SKM-1 (cell line): ENCODE measurements around the gene KIT.

Experiments used
- DNase-seq: peaks from one replicate; lab custom pipeline; 2025; ENCODE audit not compliant: unreplicated experiment; lab: John Stamatoyannopoulos, UW

KIT gene

DNA sequence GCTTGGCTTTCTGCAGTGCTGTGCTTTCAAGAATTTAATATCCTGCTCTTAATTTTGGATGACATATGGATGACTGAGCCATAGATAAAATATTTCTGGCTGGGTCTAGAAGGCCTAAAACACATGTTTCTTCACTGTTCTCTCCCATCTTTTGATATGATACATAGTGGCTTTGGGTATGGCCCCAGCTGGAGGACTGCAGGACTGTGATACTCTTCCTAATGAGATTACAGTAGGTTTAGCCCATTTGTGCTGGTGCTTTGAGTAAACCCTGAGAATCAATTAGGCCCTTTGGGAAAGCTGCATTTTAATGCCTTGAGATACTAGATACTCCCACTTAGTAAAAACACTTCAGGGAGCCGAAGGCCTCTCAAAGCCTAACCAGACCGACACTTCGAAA, 38.0 kb downstream of the KIT start:
- no peak for DNase-seq

DNA sequence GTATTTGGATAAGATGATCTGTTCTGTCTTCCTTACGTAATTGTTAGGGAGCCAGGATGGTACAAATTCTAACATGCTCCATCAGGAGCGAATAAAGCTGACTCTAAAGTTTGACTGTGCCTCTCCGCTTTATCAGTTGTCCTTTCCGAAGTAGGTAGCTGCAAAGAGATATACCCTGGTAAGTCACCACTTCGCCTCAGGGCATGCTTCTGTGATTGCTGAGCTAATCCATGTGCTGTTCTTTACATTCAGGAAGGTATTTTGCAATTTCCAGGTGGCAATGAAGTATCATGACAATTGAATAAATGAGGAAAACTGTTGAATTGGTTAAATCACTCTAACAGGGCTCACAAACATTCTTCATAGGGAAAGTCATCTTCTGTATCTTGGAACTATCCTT, 38.9 kb downstream of the KIT start:
- DNase-seq, result no peak

DNA sequence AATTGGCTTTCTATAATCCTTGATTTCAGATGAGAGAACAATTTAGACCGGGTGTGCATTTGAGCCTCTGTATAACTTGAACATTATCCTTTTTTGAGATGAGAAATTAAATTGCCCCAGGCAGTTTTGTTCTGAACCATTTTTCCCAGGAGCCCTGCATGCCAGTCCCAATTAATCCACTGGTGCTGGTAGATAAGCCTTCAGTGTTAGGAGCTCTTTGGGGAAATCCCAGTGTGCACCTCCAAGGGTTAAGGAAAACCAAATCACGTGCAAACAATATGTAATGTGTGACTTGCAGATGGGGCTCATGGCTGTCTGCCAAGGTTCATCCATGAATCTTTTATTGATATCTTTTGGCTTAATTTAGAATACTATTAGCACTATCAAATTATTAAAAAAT, 43.2 kb downstream of the KIT start:
- DNase-seq, result no peak

DNA sequence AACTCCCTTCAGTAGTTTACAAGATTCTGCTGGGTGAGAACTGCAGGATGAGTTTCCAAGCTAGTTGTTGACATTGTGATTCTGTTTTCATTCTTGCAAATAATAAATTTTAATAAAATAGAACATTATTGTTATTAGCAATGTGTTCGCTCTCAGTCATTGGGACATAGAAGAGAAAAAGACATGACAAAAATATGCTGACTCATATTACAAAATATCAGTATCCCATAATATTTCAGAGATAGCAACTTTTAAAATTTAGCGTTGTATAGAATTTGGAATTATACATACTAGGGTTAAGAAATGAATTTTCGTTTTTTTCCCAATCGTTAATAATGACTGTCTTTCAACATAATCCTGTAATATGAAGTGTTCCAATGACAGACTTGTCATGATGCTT, 45.4 kb downstream of the KIT start:
- no peak for DNase-seq

DNA sequence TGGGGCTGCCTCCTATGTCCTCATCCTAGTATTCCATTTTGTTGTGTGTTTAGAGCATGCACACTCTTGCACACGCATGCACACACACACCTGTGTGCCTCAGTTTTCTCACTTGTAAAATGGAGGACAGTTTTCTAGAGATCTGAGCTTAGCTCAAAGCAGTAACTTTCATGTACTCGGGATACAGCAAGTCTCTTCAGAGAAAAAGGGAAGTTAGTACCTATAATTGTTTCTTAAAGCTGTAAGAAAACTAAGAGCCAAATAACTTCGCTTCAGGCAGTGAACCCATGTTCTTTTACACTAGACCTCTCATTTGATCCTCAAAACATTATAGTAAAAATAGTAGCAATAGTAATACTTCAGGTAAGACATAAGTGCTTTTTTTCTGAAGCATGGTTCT, 49.6 kb downstream of the KIT start:
- DNase-seq, result no peak

DNA sequence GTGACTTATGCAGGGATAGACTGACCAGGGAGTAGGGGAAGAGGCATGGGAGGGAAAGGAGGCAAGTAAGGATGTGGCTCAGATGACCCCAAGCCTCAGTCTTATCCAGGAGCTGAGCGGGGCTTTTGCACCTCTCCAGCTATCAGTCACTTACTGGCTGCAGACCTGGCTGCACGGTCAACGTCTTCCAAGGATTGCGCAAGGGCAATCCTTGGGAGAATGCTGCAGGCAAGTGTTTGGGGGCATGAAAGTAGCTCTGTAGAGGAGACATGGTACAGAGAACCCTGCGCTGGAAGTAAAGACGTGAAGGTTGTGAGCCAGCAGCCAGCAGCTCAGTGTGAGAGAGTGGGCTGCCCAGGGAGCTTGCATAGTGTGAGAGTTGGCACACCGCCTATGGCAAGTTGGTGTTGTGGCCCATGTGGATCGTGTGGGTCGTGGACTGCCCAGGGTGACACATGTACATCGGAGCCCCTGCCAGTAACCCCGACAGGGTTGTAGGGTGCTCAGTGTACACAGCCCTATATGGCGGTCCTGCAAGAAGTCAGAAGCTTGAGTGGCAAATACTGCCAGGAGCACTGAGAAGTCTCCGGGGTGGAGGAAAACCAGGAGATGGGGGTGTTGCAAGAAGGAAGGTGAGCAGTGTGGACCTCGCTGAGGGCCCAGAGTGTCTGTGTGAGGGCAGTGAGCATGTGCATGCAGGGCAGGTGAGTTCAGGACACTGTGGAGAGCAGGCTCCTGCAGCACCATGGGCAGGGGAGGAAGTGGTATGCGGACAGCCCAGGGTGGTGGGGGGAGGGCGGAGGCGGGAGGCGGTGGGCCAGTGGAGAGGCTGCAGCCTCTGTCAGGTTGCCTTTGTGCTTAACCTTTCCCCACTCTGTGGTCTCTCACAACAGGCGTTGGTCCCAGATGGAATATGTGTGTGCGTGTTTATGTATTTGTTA, 50.9 kb downstream of the KIT start:
- DNase-seq, result no peak

DNA sequence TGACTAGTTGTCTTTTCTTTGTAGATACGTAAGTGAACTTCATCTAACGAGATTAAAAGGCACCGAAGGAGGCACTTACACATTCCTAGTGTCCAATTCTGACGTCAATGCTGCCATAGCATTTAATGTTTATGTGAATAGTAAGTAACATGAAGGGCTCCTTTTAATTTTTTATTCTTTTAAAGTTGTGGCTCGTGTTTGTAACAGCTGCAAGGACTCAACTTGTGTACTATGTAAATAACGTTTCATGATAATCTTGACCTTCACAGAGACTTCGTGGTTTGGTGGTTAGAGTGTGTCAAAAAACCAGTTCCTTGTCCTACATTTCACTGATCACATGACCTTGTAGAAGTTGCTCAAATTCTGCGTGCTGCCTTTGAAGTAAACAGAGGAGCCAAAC, 51.6 kb downstream of the KIT start:
- no peak for DNase-seq

DNA sequence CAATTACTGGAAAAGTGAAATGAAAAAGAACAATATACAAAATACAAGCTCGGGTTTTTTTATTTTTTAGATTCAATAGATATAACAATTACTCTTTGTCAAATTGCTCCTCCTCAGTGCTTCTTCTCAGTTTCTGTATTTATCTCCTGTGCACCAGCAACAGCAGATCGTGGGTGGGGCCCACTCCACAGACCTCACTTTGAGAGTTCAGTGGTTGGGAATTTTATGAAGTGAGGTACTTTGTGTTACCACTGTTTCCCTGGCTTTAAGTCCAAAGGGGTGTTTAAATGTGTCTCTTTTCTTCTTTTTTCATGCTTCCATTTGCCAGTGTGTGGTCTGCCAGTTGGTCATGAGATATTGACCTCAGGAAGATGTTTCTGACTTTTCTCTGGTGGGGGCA, 54.4 kb downstream of the KIT start:
- DNase-seq, result no peak

DNA sequence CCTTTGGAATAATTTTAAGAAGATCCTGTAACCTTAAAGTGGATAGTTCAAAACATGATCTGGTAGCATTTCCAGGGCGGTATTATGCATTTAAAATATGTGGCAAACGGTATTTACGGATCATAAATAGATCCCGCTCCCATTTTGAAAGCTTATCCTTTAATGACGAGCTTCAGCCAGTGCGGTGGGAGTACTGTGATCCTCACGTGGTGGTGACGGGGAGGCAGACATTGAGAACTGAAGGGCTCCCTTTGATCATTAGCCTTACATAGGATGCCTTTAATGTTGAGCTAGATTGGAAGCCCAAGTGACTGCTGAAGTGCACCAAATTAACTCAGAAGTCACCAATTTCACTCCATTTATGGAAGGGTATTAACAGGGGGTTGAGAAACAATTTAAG, 56.9 kb downstream of the KIT start:
- DNase-seq, result no peak

DNA sequence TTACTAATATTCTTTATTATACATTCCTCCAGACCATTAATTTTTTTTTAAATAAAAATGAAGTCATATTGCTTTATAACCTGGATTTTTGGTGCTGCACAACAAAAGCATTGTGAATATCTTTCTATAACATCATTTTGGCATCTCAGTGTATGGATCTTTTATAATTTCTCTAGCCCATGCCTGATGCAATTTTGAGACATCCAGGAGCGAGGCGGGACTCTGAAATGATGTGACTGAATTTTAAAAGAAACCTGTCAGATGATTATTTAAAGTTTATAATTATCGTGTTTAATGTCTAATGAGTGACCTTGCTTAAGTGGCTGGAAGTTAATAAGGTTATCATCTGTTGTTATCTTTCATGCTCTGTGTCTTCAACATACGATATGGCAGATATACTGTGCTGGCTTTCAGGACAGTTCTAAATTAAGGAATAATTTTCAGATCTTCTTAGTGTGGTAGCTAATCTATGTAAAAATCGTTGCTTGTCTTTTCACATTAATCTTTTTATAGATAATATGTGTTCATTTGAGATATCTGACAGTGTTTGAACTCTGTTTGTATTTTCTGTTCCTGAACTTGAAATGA, 58.8 kb downstream of the KIT start:
- no peak for DNase-seq

DNA sequence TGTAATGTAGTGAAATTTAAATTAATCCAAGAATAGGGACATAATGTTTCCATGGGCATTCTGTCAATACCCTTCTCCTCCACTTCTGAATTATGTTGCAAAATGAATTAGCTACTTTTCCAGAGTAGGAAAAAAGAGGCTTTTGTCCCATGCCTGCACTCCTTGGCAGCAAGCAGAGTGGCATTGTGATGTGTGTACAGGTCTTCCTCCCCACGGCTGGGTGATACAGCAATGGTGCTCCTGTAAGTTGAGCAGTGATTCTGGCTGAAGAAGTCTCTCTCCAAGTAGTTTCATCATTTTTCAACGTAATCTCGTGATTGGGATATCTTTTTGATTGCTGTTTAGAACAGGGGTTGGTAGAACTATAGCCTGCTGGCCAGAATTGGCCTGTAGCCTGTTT, 59.9 kb downstream of the KIT start:
- DNase-seq, result no peak

DNA sequence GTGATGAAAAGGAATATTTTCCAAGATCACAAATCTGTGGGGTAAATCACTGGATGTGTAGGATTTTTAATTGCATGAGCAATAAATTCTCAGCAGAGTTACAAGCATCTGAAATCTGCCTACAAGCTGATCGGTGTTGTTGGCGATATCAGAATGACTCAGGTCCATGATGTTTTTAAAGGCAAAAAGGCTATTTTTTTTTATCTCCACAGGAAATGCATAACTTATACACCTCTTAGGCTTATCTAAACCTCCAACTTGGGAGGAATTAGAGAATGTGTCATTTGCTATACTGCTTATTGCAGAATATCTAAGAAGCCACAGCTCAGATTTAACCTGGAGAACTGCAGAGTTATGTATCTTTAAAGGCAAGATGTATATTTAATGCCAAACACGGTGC, 61.6 kb downstream of the KIT start:
- no peak for DNase-seq

DNA sequence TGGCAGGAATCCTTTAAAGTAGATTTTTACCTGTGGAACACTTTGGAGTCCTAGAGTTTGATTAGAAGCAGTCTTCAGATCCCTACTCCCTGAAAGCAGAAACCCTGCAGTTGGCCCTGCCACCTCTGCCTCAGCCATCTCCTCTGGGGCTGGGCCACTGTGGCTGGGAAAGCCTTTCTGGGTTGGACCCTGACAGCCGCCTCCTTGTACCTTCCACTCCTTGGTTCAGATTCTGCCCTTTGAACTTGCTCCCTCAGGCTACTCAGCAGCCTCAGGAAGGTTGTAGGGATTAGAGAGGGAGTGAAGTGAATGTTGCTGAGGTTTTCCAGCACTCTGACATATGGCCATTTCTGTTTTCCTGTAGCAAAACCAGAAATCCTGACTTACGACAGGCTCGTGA, 65.5 kb downstream of the KIT start:
- no peak for DNase-seq

DNA sequence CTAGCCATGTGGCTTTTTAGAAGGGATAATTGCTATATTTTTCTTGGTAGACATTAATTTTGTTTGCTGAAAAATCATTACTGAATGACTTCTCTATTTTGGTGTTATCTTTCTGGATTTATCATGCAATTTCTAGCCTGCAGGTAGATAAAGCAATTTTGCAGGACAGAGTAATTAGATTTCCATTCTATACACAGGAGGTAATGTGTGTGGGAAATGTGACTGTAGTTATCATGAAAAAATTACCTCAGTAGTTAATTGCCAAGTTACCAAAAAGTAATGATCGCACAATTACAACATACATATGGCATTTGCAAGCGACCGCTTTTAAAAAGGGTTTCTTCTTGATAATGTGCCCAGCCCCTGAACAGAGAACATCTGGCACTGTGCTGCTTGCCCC, 66.1 kb downstream of the KIT start:
- no peak for DNase-seq

DNA sequence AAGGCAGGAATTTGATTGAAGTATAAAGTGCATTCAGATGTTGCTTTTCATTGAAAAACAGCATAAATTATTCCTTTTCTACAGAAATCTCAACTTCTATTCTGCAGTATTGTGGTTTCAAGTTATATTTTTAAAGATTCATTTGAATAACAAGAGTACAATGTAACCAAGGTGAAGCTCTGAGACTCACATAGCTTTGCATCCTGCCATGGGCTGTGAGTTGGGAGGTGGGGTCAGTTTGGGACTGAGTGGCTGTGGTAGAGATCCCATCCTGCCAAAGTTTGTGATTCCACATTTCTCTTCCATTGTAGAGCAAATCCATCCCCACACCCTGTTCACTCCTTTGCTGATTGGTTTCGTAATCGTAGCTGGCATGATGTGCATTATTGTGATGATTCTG, 69.2 kb downstream of the KIT start:
- DNase-seq, result no peak

DNA sequence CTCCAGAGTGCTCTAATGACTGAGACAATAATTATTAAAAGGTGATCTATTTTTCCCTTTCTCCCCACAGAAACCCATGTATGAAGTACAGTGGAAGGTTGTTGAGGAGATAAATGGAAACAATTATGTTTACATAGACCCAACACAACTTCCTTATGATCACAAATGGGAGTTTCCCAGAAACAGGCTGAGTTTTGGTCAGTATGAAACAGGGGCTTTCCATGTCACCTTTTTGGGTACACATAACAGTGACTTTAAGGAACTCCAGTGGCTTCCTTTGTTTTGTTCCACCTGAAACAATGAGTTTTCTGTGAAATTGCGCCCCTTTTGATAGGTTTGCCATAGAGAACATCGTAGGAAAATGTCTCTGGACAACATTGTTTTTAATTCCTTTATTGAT, 69.6 kb downstream of the KIT start:
- no peak for DNase-seq

DNA sequence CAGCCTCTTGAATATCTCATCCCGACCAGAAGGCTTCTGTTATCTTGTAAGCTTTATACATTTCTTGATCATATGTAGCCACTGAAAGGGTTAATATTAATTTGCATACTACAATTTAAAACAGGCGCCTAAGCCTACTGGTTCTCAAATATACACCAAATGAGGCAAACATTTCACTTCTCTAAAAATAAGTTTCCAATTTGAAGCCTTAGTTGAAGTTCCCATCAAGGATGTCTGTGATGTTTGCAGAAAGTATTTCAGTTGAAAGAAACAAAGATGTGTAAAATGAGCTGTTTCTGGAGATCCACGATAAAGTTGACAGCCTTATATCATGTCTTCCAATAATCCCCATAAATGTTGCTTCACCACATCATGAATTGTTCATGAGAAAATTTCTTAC, 70.6 kb downstream of the KIT start:
- DNase-seq, result no peak

DNA sequence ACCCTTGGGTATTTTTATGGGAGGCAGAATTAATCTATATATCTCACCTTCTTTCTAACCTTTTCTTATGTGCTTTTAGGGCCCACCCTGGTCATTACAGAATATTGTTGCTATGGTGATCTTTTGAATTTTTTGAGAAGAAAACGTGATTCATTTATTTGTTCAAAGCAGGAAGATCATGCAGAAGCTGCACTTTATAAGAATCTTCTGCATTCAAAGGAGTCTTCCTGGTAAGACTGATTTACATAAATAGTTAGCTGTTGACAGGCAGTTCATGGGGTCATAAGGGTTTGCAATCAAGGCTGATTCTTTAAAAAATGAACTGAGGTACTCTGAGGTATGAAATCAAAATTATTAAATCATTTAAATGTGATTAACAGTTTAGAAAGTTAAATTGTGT, 71.5 kb downstream of the KIT start:
- DNase-seq, result no peak

DNA sequence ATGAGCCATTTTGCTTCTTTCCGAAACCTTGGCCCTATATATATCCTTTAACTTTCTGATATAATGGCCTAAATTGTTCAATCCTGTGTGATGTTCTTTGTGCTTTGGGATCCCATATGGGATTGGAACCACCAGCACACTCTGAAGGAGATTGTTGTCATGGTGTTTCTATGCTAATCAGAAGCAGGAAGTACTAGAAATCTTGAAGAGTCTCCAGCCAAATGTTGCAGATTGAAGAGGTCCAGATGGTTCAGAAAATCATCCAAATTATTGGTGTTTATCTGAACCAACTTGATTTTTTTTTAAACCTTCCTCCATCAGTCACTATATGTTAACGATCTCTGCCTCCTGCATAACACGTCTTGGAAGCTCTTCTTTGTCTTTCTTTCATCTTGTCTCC, 72.8 kb downstream of the KIT start:
- no peak for DNase-seq

DNA sequence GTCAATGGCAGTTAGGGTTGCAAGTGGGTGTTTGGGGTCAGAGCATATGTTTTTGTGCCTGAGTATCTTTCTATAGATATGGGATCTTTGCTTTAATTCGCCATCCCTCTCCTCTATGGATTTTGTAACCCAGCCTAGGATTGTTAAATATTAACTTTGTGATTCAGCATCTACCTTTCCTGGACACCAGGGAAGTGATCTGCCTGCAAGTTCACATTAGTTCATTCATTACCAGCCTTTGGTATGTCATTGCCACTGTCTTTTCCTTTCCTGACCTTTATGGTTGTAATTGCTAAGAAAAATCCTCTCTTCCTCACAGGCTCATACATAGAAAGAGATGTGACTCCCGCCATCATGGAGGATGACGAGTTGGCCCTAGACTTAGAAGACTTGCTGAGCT, 73.8 kb downstream of the KIT start:
- DNase-seq, result no peak

DNA sequence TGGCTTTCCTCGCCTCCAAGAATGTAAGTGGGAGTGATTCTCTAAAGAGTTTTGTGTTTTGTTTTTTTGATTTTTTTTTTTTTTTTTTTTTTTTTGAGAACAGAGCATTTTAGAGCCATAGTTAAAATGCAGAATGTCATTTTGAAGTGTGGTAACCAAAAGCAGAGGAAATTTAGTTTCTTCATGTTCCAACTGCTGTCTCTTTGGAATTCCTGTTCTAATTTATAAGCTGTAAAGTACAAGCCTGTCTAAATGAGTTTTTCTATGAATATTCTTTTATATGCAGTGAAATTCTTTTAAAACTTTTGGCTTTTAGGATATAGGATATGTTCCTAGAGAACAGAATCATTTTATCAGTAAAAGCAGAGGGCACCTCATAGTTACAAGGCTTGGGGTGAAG, 74.2 kb downstream of the KIT start:
- no peak for DNase-seq

DNA sequence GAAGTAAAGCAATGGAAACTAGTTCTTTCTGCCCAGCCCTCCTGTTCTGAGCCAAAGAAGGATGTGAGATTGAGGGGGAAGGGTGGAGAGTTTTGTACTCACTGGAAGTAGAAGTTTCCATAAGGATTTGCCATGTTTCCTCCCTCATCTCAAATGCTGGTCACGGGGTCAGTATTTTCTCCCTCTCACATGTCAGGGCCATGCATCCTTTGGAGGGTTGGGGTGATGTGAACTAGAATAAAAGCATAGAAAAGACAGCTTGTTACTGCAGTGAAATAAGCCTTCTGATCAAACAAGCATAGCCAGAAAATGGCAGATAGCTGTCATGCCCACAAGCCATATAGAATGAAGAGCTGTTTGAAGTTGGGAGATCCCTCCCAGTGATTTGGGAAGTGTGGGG, 79.7 kb downstream of the KIT start:
- DNase-seq, result no peak

DNA sequence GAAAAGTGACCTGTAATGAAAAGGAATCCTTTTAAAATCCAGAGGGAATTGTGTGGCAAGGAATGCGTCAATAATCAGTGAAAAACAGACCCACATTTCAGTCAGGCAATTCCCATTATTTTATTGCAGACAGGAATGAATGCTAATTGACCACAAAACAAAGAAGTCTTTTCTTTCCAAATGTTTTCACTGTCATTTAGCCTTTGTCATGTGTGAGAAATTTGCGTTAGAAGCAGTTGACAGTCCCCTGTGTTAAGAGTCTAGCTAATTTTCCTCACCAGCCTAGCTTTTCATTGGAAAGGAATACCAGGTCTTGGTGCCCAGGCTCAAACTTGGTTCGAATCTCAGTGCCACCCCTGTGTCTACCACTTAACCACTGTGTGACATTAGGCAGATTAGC, 83.4 kb downstream of the KIT start:
- DNase-seq, result no peak
